Measurements from ENCODE around the gene SCNN1G.

The SCNN1G gene

GRCh38 chr16:23217646-23218045 is 35.1 kb downstream of the SCNN1G start:
- Histone ChIP-seq H3K36me3 (replicated peaks) (no peaks in the 10 kb centered on the region), H3K4me3 (ENCODE audit: low read depth, low read length) (no peak overlapping the region), H3K27ac (no peak overlapping the region), H3K27me3 (replicated peaks) (no peaks in the 10 kb centered on the region)
- no peak for DNase-seq
- TF ChIP-seq, protein P1, sequence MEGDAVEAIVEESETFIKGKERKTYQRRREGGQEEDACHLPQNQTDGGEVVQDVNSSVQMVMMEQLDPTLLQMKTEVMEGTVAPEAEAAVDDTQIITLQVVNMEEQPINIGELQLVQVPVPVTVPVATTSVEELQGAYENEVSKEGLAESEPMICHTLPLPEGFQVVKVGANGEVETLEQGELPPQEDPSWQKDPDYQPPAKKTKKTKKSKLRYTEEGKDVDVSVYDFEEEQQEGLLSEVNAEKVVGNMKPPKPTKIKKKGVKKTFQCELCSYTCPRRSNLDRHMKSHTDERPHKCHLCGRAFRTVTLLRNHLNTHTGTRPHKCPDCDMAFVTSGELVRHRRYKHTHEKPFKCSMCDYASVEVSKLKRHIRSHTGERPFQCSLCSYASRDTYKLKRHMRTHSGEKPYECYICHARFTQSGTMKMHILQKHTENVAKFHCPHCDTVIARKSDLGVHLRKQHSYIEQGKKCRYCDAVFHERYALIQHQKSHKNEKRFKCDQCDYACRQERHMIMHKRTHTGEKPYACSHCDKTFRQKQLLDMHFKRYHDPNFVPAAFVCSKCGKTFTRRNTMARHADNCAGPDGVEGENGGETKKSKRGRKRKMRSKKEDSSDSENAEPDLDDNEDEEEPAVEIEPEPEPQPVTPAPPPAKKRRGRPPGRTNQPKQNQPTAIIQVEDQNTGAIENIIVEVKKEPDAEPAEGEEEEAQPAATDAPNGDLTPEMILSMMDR (IDR thresholded peaks at IDR 0.05; ENCODE audit: low read depth, low read length, missing control alignments), result no peak
- in situ Hi-C loops (cut with HindIII; ENCODE audit: low pct_ligation_motif_present, low sequenced_read_pairs), result no loop called here

- no peak for DNase-seq
- Histone ChIP-seq H3K27me3 (replicated peaks) (no peaks in the 10 kb centered on the region), H3K27ac (no peak overlapping the region), H3K36me3 (replicated peaks) (no peaks in the 10 kb centered on the region), H3K4me3 (ENCODE audit: low read depth, low read length) (no peak overlapping the region)
- TF ChIP-seq, protein P1 (IDR thresholded peaks at IDR 0.05; ENCODE audit: low read depth, low read length, missing control alignments), result no peak
- in situ Hi-C loops (cut with HindIII; ENCODE audit: low pct_ligation_motif_present, low sequenced_read_pairs), result no loop called here
These were observed 40.4 kb downstream of the SCNN1G start for GRCh38 chr16:23222929-23223328.

DNA sequence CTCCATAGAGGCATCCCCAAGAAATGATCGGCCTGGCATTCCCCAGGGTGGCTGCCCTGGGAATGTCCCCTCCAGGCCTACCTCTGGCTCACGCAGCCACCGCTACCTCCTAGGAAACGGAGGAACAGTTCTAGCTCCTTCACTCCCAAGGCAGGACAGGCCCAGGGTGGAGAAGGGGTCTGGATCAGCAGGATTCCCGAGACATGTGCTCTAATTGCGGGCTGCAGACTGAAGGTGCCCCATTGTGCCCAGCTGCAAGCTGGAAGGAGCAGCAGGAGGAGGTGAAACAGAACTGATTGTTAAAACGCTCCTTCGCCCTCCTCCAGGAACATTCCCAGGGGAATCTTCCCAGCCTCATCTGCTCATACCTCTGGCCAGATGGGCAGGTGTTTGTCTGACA is 40.8 kb downstream of the SCNN1G start:
- Histone ChIP-seq H3K27me3 (replicated peaks) (no peaks in the 10 kb centered on the region), H3K36me3 (replicated peaks) (no peaks in the 10 kb centered on the region), H3K4me3 (ENCODE audit: low read depth, low read length) (no peak overlapping the region), H3K27ac (no peak overlapping the region)
- in situ Hi-C loops (cut with HindIII; ENCODE audit: low pct_ligation_motif_present, low sequenced_read_pairs), result no loop called here
- DNase-seq, result no peak
- TF ChIP-seq, protein P1 (IDR thresholded peaks at IDR 0.05; ENCODE audit: low read depth, low read length, missing control alignments), result no peak

GRCh38 chr16:23225109-23225508 is 42.6 kb downstream of the SCNN1G start:
- H3K27ac ChIP-seq, result no peak overlapping the region
- in situ Hi-C loops (cut with HindIII; ENCODE audit: low pct_ligation_motif_present, low sequenced_read_pairs), result no loop called here
- TF ChIP-seq, protein P1 (IDR thresholded peaks at IDR 0.05; ENCODE audit: low read depth, low read length, missing control alignments), result no peak
- H3K36me3 ChIP-seq (replicated peaks), result no peaks in the 10 kb centered on the region
- H3K27me3 ChIP-seq (replicated peaks), result no peaks in the 10 kb centered on the region
- H3K4me3 ChIP-seq (ENCODE audit: low read depth, low read length), result no peak overlapping the region
- DNase-seq, result no peak

- in situ Hi-C loops (cut with HindIII; ENCODE audit: low pct_ligation_motif_present, low sequenced_read_pairs), result no loop called here
- no peak overlapping the region for H3K4me3 ChIP-seq (ENCODE audit: low read depth, low read length)
These were observed 43.1 kb downstream of the SCNN1G start for GRCh38 chr16:23225634-23226033.

GRCh38 chr16:23227529-23227928 is 45.0 kb downstream of the SCNN1G start:
- H3K36me3 ChIP-seq (replicated peaks), result no peaks in the 10 kb centered on the region
- no peak overlapping the region for H3K27ac ChIP-seq
- DNase-seq, result no peak
- H3K27me3 ChIP-seq (replicated peaks), result no peaks in the 10 kb centered on the region
- TF ChIP-seq, protein P1 (IDR thresholded peaks at IDR 0.05; ENCODE audit: low read depth, low read length, missing control alignments), result no peak
- in situ Hi-C loops (cut with HindIII; ENCODE audit: low pct_ligation_motif_present, low sequenced_read_pairs), result no loop called here
- H3K4me3 ChIP-seq (ENCODE audit: low read depth, low read length), result no peak overlapping the region

More at GRCh38 chr16:23225634-23226033, 43.1 kb downstream of the SCNN1G start:
- TF ChIP-seq, protein P1 (IDR thresholded peaks at IDR 0.05; ENCODE audit: low read depth, low read length, missing control alignments), result no peak
- no peaks in the 10 kb centered on the region for H3K27me3 ChIP-seq (replicated peaks)
- no peak overlapping the region for H3K27ac ChIP-seq
- no peak for DNase-seq
- no peaks in the 10 kb centered on the region for H3K36me3 ChIP-seq (replicated peaks)
